ENCODE measurements around the gene OBSCN. TPM values are rescaled to one million over a fixed set of nuclear protein-coding genes. Genes with fewer than 3 reads are reported as not detected.
"Not testable (repeated sequence)": the region's sequence is repeated elsewhere in the genome, so short reads cannot be mapped to it uniquely, and the experiment has no call there.

Gene OBSCN
- total RNA-seq, 2 donors from 2014 or later: 159 to 317 TPM

DNA sequence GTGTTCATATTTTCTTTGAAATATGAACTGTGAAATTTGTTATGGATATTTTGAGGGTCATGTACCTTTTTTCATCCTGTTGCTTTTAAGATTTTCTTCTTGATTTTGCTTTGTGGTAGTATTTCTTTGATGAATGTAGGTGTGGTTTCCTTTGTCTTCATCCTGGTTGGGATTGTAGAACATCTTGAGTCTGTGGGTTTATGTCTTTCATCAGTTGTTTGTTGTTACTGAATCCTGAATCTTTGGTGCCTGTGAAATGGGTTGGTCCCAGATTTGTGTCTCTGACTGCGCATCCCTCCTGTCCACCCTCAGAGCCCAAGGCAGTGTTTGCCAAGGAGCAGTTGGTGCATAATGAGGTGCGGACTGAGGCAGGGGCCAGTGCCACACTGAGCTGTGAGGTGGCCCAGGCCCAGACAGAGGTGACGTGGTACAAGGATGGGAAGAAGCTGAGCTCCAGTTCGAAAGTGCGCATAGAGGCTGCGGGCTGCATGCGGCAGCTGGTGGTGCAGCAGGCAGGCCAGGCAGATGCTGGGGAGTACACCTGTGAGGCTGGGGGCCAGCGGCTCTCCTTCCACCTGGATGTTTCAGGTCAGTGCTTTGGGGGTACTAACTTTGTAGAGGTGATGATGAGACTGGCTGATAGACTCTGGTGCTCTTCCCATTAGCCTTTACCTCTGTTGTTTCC is 38.5 kb downstream of the OBSCN start:
- peaks cover 0 to 36% of the 10 kb centered on the region in 2 donors for H3K9me3 ChIP-seq
- no peak overlapping the region for H3K4me3 ChIP-seq
- TF ChIP-seq CTCF (IDR thresholded peaks at IDR 0.05): no peak
- DNase-seq (ENCODE audit: low spot score): no peak
- H3K27me3 ChIP-seq: no peaks in the 10 kb centered on the region
- H3K4me1 ChIP-seq: no peaks in the 10 kb centered on the region
- H3K27ac ChIP-seq: no peak overlapping the region
- H3K36me3 ChIP-seq: peaks cover 80% of the 10 kb centered on the region

DNA sequence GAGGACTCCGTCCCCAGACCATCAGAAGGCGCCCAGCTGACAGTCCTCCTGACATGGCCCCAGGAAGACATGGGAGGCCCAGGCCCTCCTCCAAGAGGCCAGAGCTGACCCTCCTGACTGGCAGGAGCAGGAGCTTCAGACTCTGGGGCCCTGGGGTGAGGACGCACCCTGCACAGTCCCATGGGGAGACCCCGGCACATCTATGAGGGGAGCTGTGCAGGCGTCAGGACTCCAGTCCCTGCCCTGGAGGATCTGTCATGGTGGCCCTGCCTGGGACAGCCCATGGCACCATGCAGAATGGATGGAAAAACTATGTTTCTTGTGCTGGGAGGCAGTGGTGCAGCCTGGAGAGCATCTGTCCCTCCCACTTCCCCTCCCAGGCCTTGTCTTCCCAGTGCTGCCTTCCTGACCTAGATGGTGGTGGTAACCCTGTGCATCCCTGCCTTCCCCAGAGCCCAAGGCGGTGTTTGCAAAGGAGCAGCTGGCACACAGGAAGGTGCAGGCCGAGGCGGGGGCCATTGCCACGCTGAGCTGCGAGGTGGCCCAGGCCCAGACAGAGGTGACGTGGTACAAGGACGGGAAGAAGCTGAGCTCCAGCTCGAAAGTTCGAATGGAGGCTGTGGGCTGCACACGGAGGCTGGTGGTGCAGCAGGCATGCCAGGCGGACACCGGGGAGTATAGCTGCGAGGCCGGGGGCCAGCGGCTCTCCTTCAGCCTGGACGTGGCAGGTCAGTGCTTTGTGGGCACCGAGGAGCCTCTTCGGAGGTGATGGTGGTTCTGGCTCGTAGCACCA is 41.9 kb downstream of the OBSCN start:
- Histone ChIP-seq H3K27me3 (no peaks in the 10 kb centered on the region), H3K4me1 (peaks cover 0 to 5% of the 10 kb centered on the region in 2 donors), H3K9me3 (peaks cover 0 to 14% of the 10 kb centered on the region in 2 donors), H3K4me3 (no peak overlapping the region), H3K27ac (no peak overlapping the region), H3K36me3 (peaks cover 53% of the 10 kb centered on the region)
- DNase-seq (ENCODE audit: low spot score): no peak
- no peak for TF ChIP-seq CTCF (IDR thresholded peaks at IDR 0.05)

GRCh38 chr1:228252476-228252875 is 44.6 kb downstream of the OBSCN start:
- DNase-seq (ENCODE audit: low spot score); H3K27me3 ChIP-seq; H3K9me3 ChIP-seq; H3K4me1 ChIP-seq; H3K27ac ChIP-seq; H3K4me3 ChIP-seq: not testable (repeated sequence)
- peaks cover 42% of the 10 kb centered on the region for H3K36me3 ChIP-seq

- Histone ChIP-seq H3K4me3 (no peak overlapping the region), H3K4me1 (peaks cover 0 to 5% of the 10 kb centered on the region in 2 donors), H3K36me3 (peaks cover 54% of the 10 kb centered on the region), H3K27ac (no peak overlapping the region), H3K27me3 (no peaks in the 10 kb centered on the region), H3K9me3 (no peaks in the 10 kb centered on the region)
- TF ChIP-seq CTCF (IDR thresholded peaks at IDR 0.05): no peak
- DNase-seq (ENCODE audit: low spot score): no peak
Measured at GRCh38 chr1:228256626-228257375, 49.0 kb downstream of the OBSCN start.

GRCh38 chr1:228258486-228258885 is 50.6 kb downstream of the OBSCN start:
- no peak overlapping the region for H3K27ac ChIP-seq
- H3K36me3 ChIP-seq: peaks cover 62% of the 10 kb centered on the region

More at GRCh38 chr1:228258486-228258885, 50.6 kb downstream of the OBSCN start:
- Histone ChIP-seq H3K4me1 (no peaks in the 10 kb centered on the region), H3K27me3 (no peaks in the 10 kb centered on the region), H3K9me3 (no peaks in the 10 kb centered on the region), H3K4me3 (no peak overlapping the region)
- no peak for TF ChIP-seq CTCF (IDR thresholded peaks at IDR 0.05)
- DNase-seq (ENCODE audit: low spot score): no peak
